Panc1 (cell line): ENCODE results near the gene CYP26B1. TPM values are rescaled to one million over a fixed set of nuclear protein-coding genes. Genes with fewer than 3 reads are reported as not detected.

Experiments used
- ATAC-seq: fragments of 200-7000 bp; cut with Tn5 transposase; 2 replicates; pipeline ENCODE4 v1.9.1; 2020; ENCODE audit warnings: mild to moderate bottlenecking, moderate library complexity
- BruUV-seq: library from RNA; stranded (reverse); fragments of 400-500 nt; replicated peaks from 2 replicates; lab custom pipeline; 2021; lab: Mats Ljungman, UMichigan
- CTCF ChIA-PET: fragments of 300-600 bp; sonication (Branson Sonifier 250); formaldehyde crosslinking; loops from one replicate; lab custom pipeline; 2022; ENCODE audit warnings: antibody characterized with exemption; lab: Charles Lee
- POLR2A ChIA-PET: fragments of 300-600 bp; sonication (Branson Sonifier 250); formaldehyde crosslinking; loops from one replicate; lab custom pipeline; 2022; ENCODE audit warnings: antibody characterized with exemption; lab: Charles Lee
- DNase-seq: peaks from one replicate; pipeline ENCODE4 v3.0.0-alpha.2; 2010; ENCODE audit warnings: low read depth, low spot score
- H3K27ac ChIP-seq: 2 replicates; pipeline ENCODE4 v1.5.1; 2011; ENCODE audit warnings: mild to moderate bottlenecking, low read length, inconsistent platforms
- H3K27me3 ChIP-seq: fragments of 200-500 bp; sonication (Bioruptor generic); 2 replicates; pipeline ENCODE4 v1.6.0; 2014; ENCODE audit warnings: low read length, inconsistent platforms; ENCODE audit not compliant: control insufficient read depth, insufficient read depth
- H3K36me3 ChIP-seq: fragments of 200-500 bp; sonication (Bioruptor generic); 2 replicates; pipeline ENCODE4 v1.5.1; 2014; ENCODE audit warnings: inconsistent platforms, mild to moderate bottlenecking, low read length, moderate library complexity; ENCODE audit not compliant: control insufficient read depth, insufficient read depth
- H3K4me1 ChIP-seq: 2 replicates; pipeline ENCODE4 v1.5.1; 2011; ENCODE audit warnings: inconsistent platforms, mild to moderate bottlenecking, low read length, moderate library complexity; ENCODE audit not compliant: control insufficient read depth, insufficient read depth
- H3K4me3 ChIP-seq, 2 experiments: 2 replicates each; pipeline ENCODE4 v1.5.1; 2011 to 2012; ENCODE audit warnings: low read depth in 2 of 2, low read length in 2 of 2, mild to moderate bottlenecking in 2 of 2, inconsistent platforms in 1 of 2, moderate library complexity in 1 of 2
- H3K9me3 ChIP-seq: fragments of 200-500 bp; sonication (Bioruptor generic); 2 replicates; pipeline ENCODE4 v1.5.1; 2014; ENCODE audit warnings: low read depth, mild to moderate bottlenecking, inconsistent platforms, low read length, moderate library complexity; ENCODE audit not compliant: control insufficient read depth, insufficient read depth
- POLR2AphosphoS5 ChIP-seq: IDR thresholded peaks from 2 replicates; pipeline ENCODE4 v1.6.1; 2012; ENCODE audit warnings: mild to moderate bottlenecking, low read depth, low read length, moderate library complexity
- SIN3A ChIP-seq: IDR thresholded peaks from 2 replicates; pipeline ENCODE4 v1.6.1; 2012; ENCODE audit warnings: low read depth, mild to moderate bottlenecking, low read length, moderate library complexity, borderline replicate concordance; ENCODE audit not compliant: insufficient read depth
- TCF7L2 ChIP-seq: IDR thresholded peaks from 2 replicates; pipeline ENCODE4 v1.6.1; 2011; ENCODE audit warnings: mild to moderate bottlenecking, low read depth, low read length, inconsistent platforms
- in situ Hi-C: cut with HindIII; loops from 2 replicates; pipeline ENCODE4 v1.10.0; 2016; ENCODE audit warnings: low sequenced_read_pairs, low pct_unique_long_range_greater_than_20kb
- intact Hi-C: fragments of 100-400 bp; cut with micrococcal nuclease; formaldehyde crosslinking; loops from one replicate; pipeline ENCODE4 v1.10.0; 2022; ENCODE audit not compliant: unreplicated experiment
- total RNA-seq: library from RNA; stranded (reverse); gene quantifications from one replicate; pipeline ENCODE4 v1.2.1, GENCODE V29; 2021; ENCODE audit not compliant: unreplicated experiment
- TF ChIP-seq, protein P1 (sequence below): fragments of 450-650 bp; IDR thresholded peaks from 2 replicates; pipeline ENCODE4 v1.5.1; 2017; ENCODE audit warnings: mild to moderate bottlenecking
- TF ChIP-seq, protein P2 (sequence below), 2 experiments: IDR thresholded peaks; 2 replicates each; pipeline ENCODE4 v1.6.1; 2011 to 2012; ENCODE audit warnings: low read depth in 2 of 2, control low read depth in 1 of 2, low read length in 1 of 2, mild to moderate bottlenecking in 1 of 2, moderate library complexity in 1 of 2; ENCODE audit not compliant: insufficient read depth in 1 of 2

Gene CYP26B1
- total RNA-seq, 1 experiment from 2014 or later, result 12.3 TPM

DNA sequence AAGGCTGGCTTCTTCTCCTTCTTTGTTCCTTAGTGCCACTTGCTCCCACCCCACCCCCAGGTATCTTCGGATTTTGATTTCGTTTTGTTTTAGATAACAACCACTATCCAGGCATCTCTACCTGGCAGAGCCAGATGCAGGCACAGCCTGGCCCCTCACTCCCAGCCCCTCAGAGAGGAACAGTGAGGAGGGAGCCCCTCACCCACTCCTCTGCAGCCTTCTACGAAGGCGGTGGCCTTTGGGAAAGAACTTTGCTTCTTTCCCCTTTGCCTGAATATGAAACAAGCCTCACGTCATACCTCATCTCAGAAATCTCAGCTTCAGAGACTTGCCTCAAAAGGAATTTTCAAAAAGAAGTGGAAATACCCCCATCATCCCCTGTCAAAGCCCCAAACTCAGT is 6.3 kb upstream of the CYP26B1 start:
- no peak overlapping the region for H3K4me3 ChIP-seq
- peaks cover 5% of the 10 kb centered on the region; the same call in 1 of the 2 replicates for H3K27me3 ChIP-seq
- H3K9me3 ChIP-seq, result no peaks in the 10 kb centered on the region
- ATAC-seq, result no peak
- intact Hi-C loops, result loop anchor here (5.0 to 10.0 kb wide), 4 partner anchors 349 to 607 kb away; no protein-coding TSS in a partner anchor
- no peak overlapping the region for H3K27ac ChIP-seq
- DNase-seq, result no peak
- BruUV-seq, result no TSS peak
- peaks cover 7% of the 10 kb centered on the region for H3K4me1 ChIP-seq
- TF ChIP-seq, protein P1, sequence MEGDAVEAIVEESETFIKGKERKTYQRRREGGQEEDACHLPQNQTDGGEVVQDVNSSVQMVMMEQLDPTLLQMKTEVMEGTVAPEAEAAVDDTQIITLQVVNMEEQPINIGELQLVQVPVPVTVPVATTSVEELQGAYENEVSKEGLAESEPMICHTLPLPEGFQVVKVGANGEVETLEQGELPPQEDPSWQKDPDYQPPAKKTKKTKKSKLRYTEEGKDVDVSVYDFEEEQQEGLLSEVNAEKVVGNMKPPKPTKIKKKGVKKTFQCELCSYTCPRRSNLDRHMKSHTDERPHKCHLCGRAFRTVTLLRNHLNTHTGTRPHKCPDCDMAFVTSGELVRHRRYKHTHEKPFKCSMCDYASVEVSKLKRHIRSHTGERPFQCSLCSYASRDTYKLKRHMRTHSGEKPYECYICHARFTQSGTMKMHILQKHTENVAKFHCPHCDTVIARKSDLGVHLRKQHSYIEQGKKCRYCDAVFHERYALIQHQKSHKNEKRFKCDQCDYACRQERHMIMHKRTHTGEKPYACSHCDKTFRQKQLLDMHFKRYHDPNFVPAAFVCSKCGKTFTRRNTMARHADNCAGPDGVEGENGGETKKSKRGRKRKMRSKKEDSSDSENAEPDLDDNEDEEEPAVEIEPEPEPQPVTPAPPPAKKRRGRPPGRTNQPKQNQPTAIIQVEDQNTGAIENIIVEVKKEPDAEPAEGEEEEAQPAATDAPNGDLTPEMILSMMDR, result no peak
- TF ChIP-seq, protein P2, sequence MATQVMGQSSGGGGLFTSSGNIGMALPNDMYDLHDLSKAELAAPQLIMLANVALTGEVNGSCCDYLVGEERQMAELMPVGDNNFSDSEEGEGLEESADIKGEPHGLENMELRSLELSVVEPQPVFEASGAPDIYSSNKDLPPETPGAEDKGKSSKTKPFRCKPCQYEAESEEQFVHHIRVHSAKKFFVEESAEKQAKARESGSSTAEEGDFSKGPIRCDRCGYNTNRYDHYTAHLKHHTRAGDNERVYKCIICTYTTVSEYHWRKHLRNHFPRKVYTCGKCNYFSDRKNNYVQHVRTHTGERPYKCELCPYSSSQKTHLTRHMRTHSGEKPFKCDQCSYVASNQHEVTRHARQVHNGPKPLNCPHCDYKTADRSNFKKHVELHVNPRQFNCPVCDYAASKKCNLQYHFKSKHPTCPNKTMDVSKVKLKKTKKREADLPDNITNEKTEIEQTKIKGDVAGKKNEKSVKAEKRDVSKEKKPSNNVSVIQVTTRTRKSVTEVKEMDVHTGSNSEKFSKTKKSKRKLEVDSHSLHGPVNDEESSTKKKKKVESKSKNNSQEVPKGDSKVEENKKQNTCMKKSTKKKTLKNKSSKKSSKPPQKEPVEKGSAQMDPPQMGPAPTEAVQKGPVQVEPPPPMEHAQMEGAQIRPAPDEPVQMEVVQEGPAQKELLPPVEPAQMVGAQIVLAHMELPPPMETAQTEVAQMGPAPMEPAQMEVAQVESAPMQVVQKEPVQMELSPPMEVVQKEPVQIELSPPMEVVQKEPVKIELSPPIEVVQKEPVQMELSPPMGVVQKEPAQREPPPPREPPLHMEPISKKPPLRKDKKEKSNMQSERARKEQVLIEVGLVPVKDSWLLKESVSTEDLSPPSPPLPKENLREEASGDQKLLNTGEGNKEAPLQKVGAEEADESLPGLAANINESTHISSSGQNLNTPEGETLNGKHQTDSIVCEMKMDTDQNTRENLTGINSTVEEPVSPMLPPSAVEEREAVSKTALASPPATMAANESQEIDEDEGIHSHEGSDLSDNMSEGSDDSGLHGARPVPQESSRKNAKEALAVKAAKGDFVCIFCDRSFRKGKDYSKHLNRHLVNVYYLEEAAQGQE (IDR thresholded peaks at IDR 0.05; ENCODE audit: insufficient read depth in 1 of 2, low read depth in 2 of 2, low read length in 1 of 2), result no peak
- no peak for TF ChIP-seq SIN3A
- TF ChIP-seq TCF7L2, result no peak
- TF ChIP-seq POLR2AphosphoS5, result no peak
- ChIA-PET CTCF (interaction anchor here (1.0 kb wide), 1 partner anchor 230 kb away, joined by 4 read pairs; no protein-coding TSS in a partner anchor), POLR2A (interaction anchor here (0.6 kb wide), 1 partner anchor 610 kb away, joined by 9 read pairs; no protein-coding TSS in a partner anchor)
- no peaks in the 10 kb centered on the region for H3K36me3 ChIP-seq
- in situ Hi-C loops, result no loop called here

DNA sequence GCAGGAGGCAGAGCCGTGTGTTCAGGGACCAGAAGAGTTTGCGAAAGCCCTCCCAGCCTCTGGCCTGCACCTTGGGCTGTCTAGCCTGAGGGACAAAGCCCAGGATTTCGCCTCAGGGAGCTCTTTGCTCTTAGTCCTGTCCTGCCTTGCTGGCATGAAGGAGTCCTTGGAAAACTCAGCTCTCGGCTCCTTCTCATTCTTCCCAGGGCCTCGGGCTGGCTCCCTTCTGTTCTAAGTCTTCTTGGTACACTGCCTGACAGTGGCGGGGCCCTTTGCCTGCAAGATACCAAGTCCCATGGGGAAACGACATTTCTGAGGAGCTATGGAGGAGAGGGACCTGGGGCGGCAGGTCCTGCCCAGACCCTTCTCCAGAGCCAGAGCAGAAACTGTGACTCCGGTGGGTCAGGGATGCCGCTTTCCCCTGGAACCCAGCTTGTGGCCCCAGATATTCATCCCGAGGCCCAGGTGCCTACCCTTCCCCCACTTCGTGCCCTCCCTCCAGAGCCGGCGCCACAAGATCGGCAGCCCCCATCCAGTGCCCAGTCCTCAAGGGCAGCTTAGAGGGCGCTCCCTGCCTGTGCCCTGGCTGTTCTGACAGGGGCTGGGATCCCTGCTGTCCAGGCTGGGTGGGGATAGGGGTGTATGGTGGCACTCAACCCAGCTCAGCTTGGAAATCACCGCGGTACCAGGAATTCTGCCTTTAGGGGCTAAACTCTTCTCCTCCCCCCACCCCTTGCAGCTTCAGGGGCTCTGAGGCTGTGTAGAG is 5.5 kb upstream of the CYP26B1 start:
- intact Hi-C loops (loop anchor here (5.0 to 10.0 kb wide), 4 partner anchors 348 to 606 kb away; no protein-coding TSS in a partner anchor), in situ Hi-C loops (no loop called here)
- ChIA-PET CTCF (interaction anchor here (0.6 to 1.0 kb wide), 2 partner anchors 28 to 229 kb away, joined by 3 to 4 read pairs; no protein-coding TSS in a partner anchor), POLR2A (interaction anchor here (0.6 kb wide), 1 partner anchor 609 kb away, joined by 9 read pairs; no protein-coding TSS in a partner anchor)
- Histone ChIP-seq H3K4me1 (peaks cover 7% of the 10 kb centered on the region), H3K36me3 (no peaks in the 10 kb centered on the region), H3K27ac (no peak overlapping the region), H3K9me3 (no peaks in the 10 kb centered on the region), H3K4me3 (no peak overlapping the region), H3K27me3 (peaks cover 5% of the 10 kb centered on the region; the same call in 1 of the 2 replicates)
- ATAC-seq (no peak), DNase-seq (no peak)
- TF ChIP-seq TCF7L2 (no peak), POLR2AphosphoS5 (no peak), SIN3A (no peak)
- TF ChIP-seq, protein P1, result no peak
- TF ChIP-seq, protein P2 (IDR thresholded peaks at IDR 0.05; ENCODE audit: insufficient read depth in 1 of 2, low read depth in 2 of 2, low read length in 1 of 2), result no peak
- no TSS peak for BruUV-seq
